ENCODE results near the gene ASPSCR1. TPM values are rescaled to one million over a fixed set of nuclear protein-coding genes. Genes with fewer than 3 reads are reported as not detected.

ASPSCR1 gene
- total and polyA plus RNA-seq, 2 of the 13 experiments (the other 11 are each of a cell fraction or from before 2014, with no cell fraction given) = 274 to 314 TPM

- TF ChIP-seq ZNF574 (CRISPR knock-in tag; IDR thresholded peaks at IDR 0.05) (peak; percentile 84), AGO2 (optimal IDR thresholded peaks at IDR 0.05; ENCODE audit: low read depth, low read length) (peak; percentile 81), RXRA (CRISPR knock-in tag; IDR thresholded peaks at IDR 0.05) (0 out of 2 replicates have a peak, but pooled peaks have one; percentile 20), ZNF782 (CRISPR knock-in tag; IDR thresholded peaks at IDR 0.05; ENCODE audit: borderline replicate concordance) (peak; percentile 23; the same call in 1 of the 2 replicates), KMT2B (CRISPR knock-in tag; IDR thresholded peaks at IDR 0.05) (peak; percentile 37; the same call in 1 of the 2 replicates), JUND (CRISPR knock-in tag; IDR thresholded peaks at IDR 0.05) (no peak), TAF1 (CRISPR knock-in tag; IDR thresholded peaks at IDR 0.05) (peak; percentile 51; the same call in 1 of the 2 replicates), MXD3 (CRISPR knock-in tag; IDR thresholded peaks at IDR 0.05) (peak; percentile 71), PHF20 (CRISPR knock-in tag; IDR thresholded peaks at IDR 0.05) (peak; percentile 76), PHF5A (CRISPR knock-in tag; IDR thresholded peaks at IDR 0.05; ENCODE audit: low read depth, unreplicated experiment) (no peak), POLR2G (IDR thresholded peaks at IDR 0.05; ENCODE audit: low read depth, low read length) (peak; percentile 29; the same call in 1 of the 2 replicates), SPEN (CRISPR knock-in tag; IDR thresholded peaks at IDR 0.05; ENCODE audit: low read depth) (peak; percentile 67), ZNF790 (CRISPR knock-in tag; IDR thresholded peaks at IDR 0.05; ENCODE audit: borderline replicate concordance) (peak; percentile 41; the same call in 1 of the 2 replicates), HNF4G (IDR thresholded peaks at IDR 0.05; ENCODE audit: borderline replicate concordance, low read depth, low read length) (no peak; the same call in 1 of the 2 replicates), HNF4G (CRISPR knock-in tag; IDR thresholded peaks at IDR 0.05; ENCODE audit: borderline replicate concordance, low read depth) (0 out of 2 replicates have a peak, but pooled peaks have one; percentile 32), HMGXB4 (CRISPR knock-in tag; IDR thresholded peaks at IDR 0.05; ENCODE audit: borderline replicate concordance in 1 of 2, low read depth in 1 of 2) (0 out of 4 replicates have a peak, but pooled peaks have one; percentile 6 to 42), ZSCAN21 (CRISPR knock-in tag; IDR thresholded peaks at IDR 0.05; ENCODE audit: borderline replicate concordance) (peak; percentile 50; the same call in 1 of the 2 replicates), KDM2A (CRISPR knock-in tag; IDR thresholded peaks at IDR 0.05; ENCODE audit: borderline replicate concordance, low read depth) (peak; percentile 60; the same call in 1 of the 2 replicates), SRSF1 (optimal IDR thresholded peaks at IDR 0.05; ENCODE audit: low read depth, low read length) (no peak), HDAC1 (CRISPR knock-in tag; IDR thresholded peaks at IDR 0.05) (peak; percentile 73; the same call in 1 of the 2 replicates), NR0B2 (CRISPR knock-in tag; IDR thresholded peaks at IDR 0.05) (peak; percentile 64; the same call in 1 of the 2 replicates), ARHGAP35 (CRISPR knock-in tag; IDR thresholded peaks at IDR 0.05; ENCODE audit: borderline replicate concordance) (peak; percentile 40; the same call in 1 of the 2 replicates), ETV5 (CRISPR knock-in tag; IDR thresholded peaks at IDR 0.05; ENCODE audit: borderline replicate concordance) (peak; percentile 44; the same call in 1 of the 2 replicates)
These were observed 74.6 kb downstream of the ASPSCR1 start, which contains the start of the genes GPS1 and RFNG (continued) for GRCh38 chr17:82051776-82052637.
